PC-9 (cell line): ENCODE results near the gene GAS1. TPM values are rescaled to one million over a fixed set of nuclear protein-coding genes. Genes with fewer than 3 reads are reported as not detected.

ENCODE experiments used
- BruUV-seq: library from RNA; stranded (reverse); fragments of 400-500 nt; replicated peaks from 2 replicates; lab custom pipeline; 2021; lab: Mats Ljungman, UMichigan
- CTCF ChIA-PET: fragments of 300-600 bp; sonication (Branson Sonifier 250); formaldehyde crosslinking; loops from one replicate; lab custom pipeline; 2022; ENCODE audit warnings: antibody characterized with exemption; lab: Charles Lee
- POLR2A ChIA-PET: fragments of 300-600 bp; sonication (Branson Sonifier 250); formaldehyde crosslinking; loops from one replicate; lab custom pipeline; 2022; ENCODE audit warnings: antibody characterized with exemption; ENCODE audit not compliant: unreplicated experiment; lab: Charles Lee
- DNase-seq, 2 experiments: peaks; one replicate each; pipeline versions ENCODE4 v3.0.0 to v3.0.0-alpha.2; 2015 to 2022; ENCODE audit warnings: mixed read lengths in 1 of 2
- H2AFZ ChIP-seq: fragments of 200-600 bp; sonication (generic); 2 replicates; pipeline ENCODE4 v1.8.1; 2017; ENCODE audit warnings: antibody characterized with exemption
- H3F3A ChIP-seq: fragments of 200-600 bp; sonication (generic); 2 replicates; pipeline ENCODE4 v1.8.1; 2017; ENCODE audit warnings: antibody characterized with exemption, mild to moderate bottlenecking, low read depth; ENCODE audit not compliant: insufficient read depth
- H3K27ac ChIP-seq: fragments of 200-600 bp; sonication (generic); 2 replicates; pipeline ENCODE4 v1.6.1; 2016; ENCODE audit warnings: mixed run types
- H3K27me3 ChIP-seq: fragments of 200-600 bp; sonication (generic); 2 replicates; pipeline ENCODE4 v1.6.1; 2016; ENCODE audit warnings: low read depth, mixed run types; ENCODE audit not compliant: insufficient read depth
- H3K36me3 ChIP-seq: fragments of 200-600 bp; sonication (generic); 2 replicates; pipeline ENCODE4 v1.6.1; 2016; ENCODE audit warnings: low read depth, mixed run types
- H3K4me1 ChIP-seq: fragments of 200-600 bp; sonication (generic); replicated peaks from 2 replicates; pipeline ENCODE4 v1.6.1; 2016; ENCODE audit warnings: mixed run types; ENCODE audit not compliant: insufficient read depth
- H3K4me2 ChIP-seq: fragments of 200-600 bp; sonication (generic); 2 replicates; pipeline ENCODE4 v1.6.1; 2017; ENCODE audit warnings: mixed run types
- H3K4me3 ChIP-seq: fragments of 200-600 bp; sonication (generic); 2 replicates; pipeline ENCODE4 v1.6.1; 2016; ENCODE audit warnings: mixed run types
- H3K79me2 ChIP-seq: fragments of 200-600 bp; sonication (generic); 2 replicates; pipeline ENCODE4 v1.6.1; 2017; ENCODE audit warnings: low read depth, mixed run types
- H3K9me2 ChIP-seq: fragments of 200-600 bp; sonication (generic); 2 replicates; pipeline ENCODE4 v1.8.1; 2017; ENCODE audit warnings: mild to moderate bottlenecking; ENCODE audit not compliant: insufficient read depth
- H3K9me3 ChIP-seq: fragments of 200-600 bp; sonication (generic); 2 replicates; pipeline ENCODE4 v1.8.1; 2016; ENCODE audit warnings: low read depth; ENCODE audit not compliant: insufficient read depth
- H4K20me1 ChIP-seq: fragments of 200-600 bp; sonication (generic); 2 replicates; pipeline ENCODE4 v1.8.1; 2017; ENCODE audit not compliant: insufficient read depth
- CTCF ChIP-seq: fragments of 200-600 bp; sonication (generic); conservative IDR thresholded peaks from 2 replicates; pipeline ENCODE4 v1.6.1; 2017; ENCODE audit warnings: mixed run types, antibody characterized with exemption, mild to moderate bottlenecking, moderate library complexity
- EZH2 ChIP-seq: fragments of 200-600 bp; sonication (generic); IDR thresholded peaks from 2 replicates; pipeline ENCODE4 v1.8.0; 2017; ENCODE audit warnings: antibody characterized with exemption, low read depth
- intact Hi-C: fragments of 100-400 bp; cut with micrococcal nuclease; formaldehyde crosslinking; loops from one replicate; pipeline ENCODE4 v1.10.0; 2022; ENCODE audit not compliant: unreplicated experiment
- total RNA-seq: library from RNA; stranded (reverse); gene quantifications from 2 replicates; pipeline ENCODE4 v1.2.3, GENCODE V29; 2021

GAS1 gene
- total RNA-seq, 1 experiment from 2014 or later: not detected

GRCh38 chr9:86903734-86904085, 43.6 kb downstream of the GAS1 start:
- TF ChIP-seq CTCF (no peak), EZH2 (no peak)
- ChIA-PET CTCF (no interaction called here), POLR2A (no interaction called here)
- Histone ChIP-seq H3K79me2 (no peaks in the 10 kb centered on the region), H3F3A (no peaks in the 10 kb centered on the region), H3K4me2 (no peak overlapping the region), H4K20me1 (no peaks in the 10 kb centered on the region), H3K4me3 (no peak overlapping the region), H3K4me1 (no peaks in the 10 kb centered on the region), H3K27ac (no peak overlapping the region), H3K9me3 (no peaks in the 10 kb centered on the region; the same call in 1 of the 2 replicates), H2AFZ (no peak overlapping the region), H3K9me2 (no peaks in the 10 kb centered on the region), H3K27me3 (no peaks in the 10 kb centered on the region), H3K36me3 (no peaks in the 10 kb centered on the region)
- no TSS peak for BruUV-seq
- intact Hi-C loops: no loop called here
- DNase-seq: no peak

DNA sequence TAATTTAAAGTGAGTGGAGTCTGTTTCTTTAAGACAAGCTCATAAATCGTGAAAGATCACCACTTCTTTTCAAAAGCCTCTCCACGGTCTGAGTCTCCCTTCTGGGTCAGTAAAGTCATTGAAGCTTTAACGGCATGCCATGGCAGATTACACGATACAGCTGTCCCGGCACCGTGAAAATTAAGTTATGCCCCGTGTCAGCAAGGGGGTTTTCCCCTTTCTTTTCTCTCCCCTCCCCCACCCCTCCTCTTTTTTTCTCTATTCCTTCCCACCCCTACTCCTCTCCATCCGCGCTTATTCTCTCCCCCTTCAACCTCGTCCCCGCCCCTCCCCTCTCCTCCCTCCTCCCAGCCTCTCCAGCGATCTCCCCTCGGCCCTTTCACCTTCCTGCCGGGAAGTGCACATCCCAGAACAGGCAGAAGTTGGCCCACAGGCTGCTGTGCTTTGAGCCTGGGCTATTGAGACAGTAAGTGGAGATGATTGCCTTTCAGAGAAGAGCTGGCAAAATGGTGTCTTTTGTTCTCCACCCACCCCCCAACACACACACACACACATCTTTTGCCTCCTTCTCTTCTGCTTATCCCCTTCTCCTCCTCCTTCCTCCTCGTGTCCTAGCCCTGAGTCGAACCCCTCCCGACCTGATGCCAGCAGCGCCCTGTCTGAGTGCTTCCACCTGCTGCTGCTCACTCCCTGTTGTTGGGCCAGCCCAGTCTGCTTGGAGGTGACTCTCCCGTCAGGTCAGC, 44.1 kb downstream of the GAS1 start:
- no TSS peak for BruUV-seq
- no peak for TF ChIP-seq CTCF
- TF ChIP-seq EZH2: no peak
- CTCF ChIA-PET: no interaction called here
- no peak overlapping the region for H2AFZ ChIP-seq
- no peaks in the 10 kb centered on the region; the same call in 1 of the 2 replicates for H3K9me3 ChIP-seq
- intact Hi-C loops: no loop called here
- no peak for DNase-seq
- H3K27ac ChIP-seq: no peak overlapping the region
- H3K4me1 ChIP-seq: no peaks in the 10 kb centered on the region
- H3K79me2 ChIP-seq: no peaks in the 10 kb centered on the region
- H3K36me3 ChIP-seq: no peaks in the 10 kb centered on the region
- no peaks in the 10 kb centered on the region for H3K9me2 ChIP-seq
- POLR2A ChIA-PET: no interaction called here
- H3K4me3 ChIP-seq: no peak overlapping the region
- H4K20me1 ChIP-seq: no peaks in the 10 kb centered on the region
- H3K27me3 ChIP-seq: no peaks in the 10 kb centered on the region
- no peaks in the 10 kb centered on the region for H3F3A ChIP-seq
- no peak overlapping the region for H3K4me2 ChIP-seq

GRCh38 chr9:86902586-86902985, 44.7 kb downstream of the GAS1 start:
- Histone ChIP-seq H3K4me3 (no peak overlapping the region), H3K9me2 (no peaks in the 10 kb centered on the region), H3K36me3 (no peaks in the 10 kb centered on the region), H3K27ac (no peak overlapping the region), H3K27me3 (no peaks in the 10 kb centered on the region), H3K9me3 (no peaks in the 10 kb centered on the region; the same call in 1 of the 2 replicates), H3K4me2 (no peak overlapping the region), H3K79me2 (no peaks in the 10 kb centered on the region), H3K4me1 (no peaks in the 10 kb centered on the region), H4K20me1 (no peaks in the 10 kb centered on the region), H2AFZ (no peak overlapping the region), H3F3A (no peaks in the 10 kb centered on the region)
- intact Hi-C loops: no loop called here
- DNase-seq: no peak
- CTCF ChIA-PET: no interaction called here
- BruUV-seq: no TSS peak
- TF ChIP-seq CTCF: no peak
- no peak for TF ChIP-seq EZH2
- POLR2A ChIA-PET: no interaction called here
